Stimulated activated CD4-positive, alpha-beta T cell treated with anti-CD3 and anti-CD28 coated beads, Interleukin-12 subunit alpha, Interleukin-12 subunit beta, amount 100 ng/mL, for 48 hours (primary cell): Measurements from ENCODE around the gene MRGPRG.
"Not testable (repeated sequence)": the region's sequence is repeated elsewhere in the genome, so short reads cannot be mapped to it uniquely, and the experiment has no call there.

Source experiments
- DNase-seq, 3 donors: peaks; one replicate each; pipeline ENCODE4 v3.0.0-alpha.2; 2020; ENCODE audit warnings: low read depth in 2 of 3, low spot score in 1 of 3

MRGPRG gene

DNA sequence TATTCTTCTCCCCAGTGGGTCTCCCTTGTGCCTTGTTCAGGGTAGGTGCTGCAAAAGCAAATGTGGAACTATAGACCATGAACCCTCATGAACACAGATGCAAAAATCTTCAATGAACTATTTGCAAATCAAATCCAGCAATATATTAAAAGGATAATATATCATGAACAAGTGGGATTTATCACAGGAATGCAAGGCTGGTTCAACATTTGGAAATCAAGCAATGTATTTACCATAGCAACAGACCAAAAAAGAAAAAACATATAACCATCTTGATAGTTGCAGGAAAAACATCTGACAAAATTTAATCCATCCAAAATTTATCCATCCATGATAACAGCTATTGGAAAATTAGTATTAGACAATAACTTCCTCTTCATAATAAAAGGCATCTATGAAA lies 42.1 kb downstream of the MRGPRG start:
- DNase-seq, result no peak

DNA sequence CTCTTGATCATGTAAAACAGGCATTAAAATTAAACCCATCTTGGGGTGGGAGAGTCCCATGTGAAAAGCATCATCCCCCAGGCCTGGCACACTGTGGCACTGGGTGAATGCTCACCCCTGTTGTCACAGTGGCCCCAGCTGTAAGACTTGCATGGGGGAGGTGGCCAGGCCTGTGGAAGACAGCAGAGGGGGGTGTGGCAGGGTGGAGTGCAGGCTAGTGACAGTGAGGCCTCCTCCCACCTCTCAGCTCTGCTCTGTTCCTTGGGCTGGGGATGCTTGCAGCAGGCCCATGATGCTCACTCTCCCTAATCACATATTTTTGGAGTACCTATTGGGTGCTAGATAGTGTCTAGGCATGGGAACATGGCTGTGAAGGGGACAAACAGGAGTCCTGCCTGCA lies 43.4 kb downstream of the MRGPRG start:
- DNase-seq, result no peak

DNA sequence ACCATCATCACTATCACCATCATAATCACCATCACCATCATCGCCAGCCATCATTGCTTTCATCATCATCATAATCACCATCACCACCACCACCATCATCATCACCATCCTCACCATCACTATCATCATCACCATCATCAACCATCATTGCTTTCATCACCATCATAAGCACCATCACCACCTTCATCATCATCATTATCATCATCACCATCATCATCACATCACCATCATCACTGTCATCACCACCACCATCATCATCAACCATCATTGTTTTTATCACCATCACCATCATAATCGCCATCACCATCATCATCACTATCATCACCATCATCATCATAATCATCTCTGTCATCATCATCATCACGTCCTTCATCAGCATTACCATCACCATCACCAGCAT lies 44.2 kb downstream of the MRGPRG start:
- no peak for DNase-seq

- no peak for DNase-seq
These were observed 44.8 kb downstream of the MRGPRG start for GRCh38 chr11:3173795-3174194.

DNA sequence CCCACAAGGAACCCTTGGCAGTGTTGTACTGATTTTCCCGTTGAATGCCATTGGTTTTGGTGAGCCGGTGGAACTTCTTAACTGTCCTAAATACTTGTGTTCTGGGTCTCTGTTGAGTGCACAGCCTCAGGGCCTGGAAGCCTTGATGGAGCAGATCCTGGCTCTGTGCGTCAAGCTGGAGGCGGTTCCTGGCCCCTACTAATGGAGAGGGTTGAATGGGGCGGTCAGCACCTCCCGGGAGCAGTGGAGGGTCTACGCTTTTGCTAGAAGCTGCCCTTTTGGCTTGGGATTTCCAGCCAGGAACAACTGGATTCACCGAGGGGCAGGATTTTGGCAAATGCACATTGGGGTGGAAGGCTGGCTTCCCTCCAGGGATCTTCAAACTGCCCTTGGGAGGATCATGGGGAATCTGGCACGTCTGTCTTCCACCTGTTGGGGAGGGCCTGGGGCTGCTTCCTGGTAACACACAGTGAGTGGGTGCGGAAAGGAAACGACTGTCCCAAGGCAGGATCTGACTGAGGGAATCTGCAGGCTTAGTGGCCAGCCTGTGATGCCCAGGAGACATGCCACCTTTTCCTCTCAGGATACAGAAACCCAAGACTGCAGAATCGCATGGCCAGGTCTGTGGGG lies 46.6 kb downstream of the MRGPRG start:
- DNase-seq, result no peak

DNA sequence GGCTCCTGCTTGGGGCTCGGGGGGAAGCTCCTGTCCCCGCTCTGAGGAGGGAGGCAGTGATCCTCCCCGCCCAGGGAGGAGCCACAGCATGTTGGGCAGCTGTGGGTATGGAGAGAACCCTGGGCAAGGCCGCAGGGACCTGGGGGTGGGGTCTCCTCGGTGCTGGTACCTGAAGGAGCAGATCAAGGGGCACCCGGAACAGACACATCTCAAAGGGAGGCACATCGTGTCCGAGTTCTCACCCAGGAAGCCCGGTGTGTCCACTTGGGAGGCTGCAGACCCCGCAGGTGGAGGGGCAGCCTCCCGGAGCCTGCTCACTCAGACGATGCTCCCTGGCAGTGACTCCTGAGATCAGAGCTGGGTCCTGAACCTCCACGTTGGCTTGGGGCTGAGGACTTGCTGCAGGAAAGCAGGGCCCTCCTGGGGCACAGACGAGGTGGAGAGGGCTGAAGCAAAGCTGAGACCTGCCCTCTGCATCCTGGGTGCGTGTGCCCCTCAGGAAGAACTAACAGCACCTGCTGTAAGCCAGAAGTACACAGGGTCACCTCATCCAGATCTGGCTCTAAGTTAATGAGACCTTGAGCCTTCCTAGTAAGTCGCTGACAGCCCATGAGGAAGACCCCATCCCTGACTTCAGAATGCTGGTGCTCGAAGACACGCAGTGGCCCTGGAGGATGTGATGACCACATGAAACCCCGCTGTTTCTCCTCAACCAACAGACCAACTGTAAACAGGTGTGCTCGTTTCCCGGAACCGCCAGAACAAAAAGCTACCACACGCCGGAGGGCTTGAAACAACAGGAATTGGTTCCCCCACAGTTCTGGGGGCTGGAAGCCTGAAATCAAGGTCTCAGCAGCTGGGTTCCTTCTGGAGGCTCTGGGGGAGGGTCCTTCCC lies 47.6 kb downstream of the MRGPRG start:
- DNase-seq, result no peak

DNA sequence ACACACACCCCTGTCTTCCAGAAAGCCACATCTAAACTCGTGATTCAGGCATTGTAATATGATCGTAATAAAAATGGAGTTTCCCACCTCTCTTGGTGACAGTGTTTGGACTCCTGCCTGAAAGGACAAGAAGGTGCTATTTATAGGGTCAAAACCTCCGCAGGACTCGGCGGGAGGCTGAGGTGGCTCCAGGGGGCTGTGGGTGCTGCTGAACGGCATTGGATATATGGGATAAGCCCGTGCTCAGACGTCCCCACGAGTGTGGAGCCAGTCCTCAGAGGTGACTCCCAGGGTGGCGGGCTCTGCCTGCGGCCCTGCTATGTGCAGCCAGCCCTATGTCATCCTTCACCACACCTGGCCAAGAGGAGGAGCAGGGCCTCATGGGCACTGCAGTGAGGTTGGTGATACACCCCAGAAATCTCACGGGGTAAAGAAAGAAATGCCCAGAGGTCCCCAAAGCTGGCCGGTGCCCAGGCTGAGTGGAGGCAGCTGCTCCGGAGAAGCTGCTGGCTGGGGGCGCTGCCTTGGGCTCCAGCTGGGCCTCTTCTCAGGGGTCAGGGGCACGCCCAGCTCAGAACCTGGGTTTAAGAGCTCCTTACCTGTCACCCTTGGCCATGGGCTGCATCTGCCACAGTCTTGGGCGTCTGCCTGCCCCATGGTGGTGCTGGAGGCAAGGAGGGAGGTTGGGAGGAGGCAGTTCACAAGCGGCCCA lies 48.4 kb downstream of the MRGPRG start:
- DNase-seq, result no peak

GRCh38 chr11:3169255-3170043 lies 49.2 kb downstream of the MRGPRG start:
- peak in 2 of 3 donors; percentile 18 to 23 for DNase-seq

GRCh38 chr11:3168742-3169254 lies 49.8 kb downstream of the MRGPRG start:
- not testable (repeated sequence) for DNase-seq
